ENCODE results near the gene SLC43A2. TPM values are rescaled to one million over a fixed set of nuclear protein-coding genes. Genes with fewer than 3 reads are reported as not detected.
"Not testable (repeated sequence)": the region's sequence is repeated elsewhere in the genome, so short reads cannot be mapped to it uniquely, and the experiment has no call there.

SLC43A2 gene
- total RNA-seq, 6 donors from 2014 or later, result 16.9 to 79.0 (median 49.2) TPM

DNA sequence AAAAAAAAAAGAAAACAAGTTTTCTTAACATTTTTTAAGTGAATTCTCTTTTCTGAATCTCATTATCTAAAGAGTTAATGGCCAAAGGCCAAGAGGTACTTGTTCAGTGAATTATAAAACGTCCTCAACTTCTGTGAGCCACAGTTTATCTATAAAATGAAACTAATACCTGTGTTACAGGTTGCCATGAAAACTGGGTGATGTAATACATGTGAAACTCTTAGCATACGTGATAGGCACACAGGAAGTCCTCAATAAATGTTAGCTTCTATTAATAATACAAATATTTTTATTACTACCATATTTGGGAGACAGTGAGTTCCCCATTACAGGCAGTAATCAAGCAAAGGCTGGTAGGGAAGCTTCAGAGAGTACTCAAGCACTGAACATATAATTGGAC lies 98.8 kb downstream of the SLC43A2 start:
- H3K27me3 ChIP-seq, result no peaks in the 10 kb centered on the region
- DNase-seq (no peak), ATAC-seq (ENCODE audit: low FRiP score in 2 of 2) (no peak)
- H3K36me3 ChIP-seq, result peaks cover 16 to 97% (median 69%) of the 10 kb centered on the region in 4 donors
- no peak overlapping the region for H3K27ac ChIP-seq
- TF ChIP-seq POLR2A (IDR thresholded peaks at IDR 0.05), result no peak
- no peak for TF ChIP-seq EP300 (IDR thresholded peaks at IDR 0.05)
- TF ChIP-seq, protein P1, sequence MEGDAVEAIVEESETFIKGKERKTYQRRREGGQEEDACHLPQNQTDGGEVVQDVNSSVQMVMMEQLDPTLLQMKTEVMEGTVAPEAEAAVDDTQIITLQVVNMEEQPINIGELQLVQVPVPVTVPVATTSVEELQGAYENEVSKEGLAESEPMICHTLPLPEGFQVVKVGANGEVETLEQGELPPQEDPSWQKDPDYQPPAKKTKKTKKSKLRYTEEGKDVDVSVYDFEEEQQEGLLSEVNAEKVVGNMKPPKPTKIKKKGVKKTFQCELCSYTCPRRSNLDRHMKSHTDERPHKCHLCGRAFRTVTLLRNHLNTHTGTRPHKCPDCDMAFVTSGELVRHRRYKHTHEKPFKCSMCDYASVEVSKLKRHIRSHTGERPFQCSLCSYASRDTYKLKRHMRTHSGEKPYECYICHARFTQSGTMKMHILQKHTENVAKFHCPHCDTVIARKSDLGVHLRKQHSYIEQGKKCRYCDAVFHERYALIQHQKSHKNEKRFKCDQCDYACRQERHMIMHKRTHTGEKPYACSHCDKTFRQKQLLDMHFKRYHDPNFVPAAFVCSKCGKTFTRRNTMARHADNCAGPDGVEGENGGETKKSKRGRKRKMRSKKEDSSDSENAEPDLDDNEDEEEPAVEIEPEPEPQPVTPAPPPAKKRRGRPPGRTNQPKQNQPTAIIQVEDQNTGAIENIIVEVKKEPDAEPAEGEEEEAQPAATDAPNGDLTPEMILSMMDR (IDR thresholded peaks at IDR 0.05), result no peak
- TF ChIP-seq POLR2AphosphoS5 (IDR thresholded peaks at IDR 0.05), result no peak
- WGBS, 2 donors, result 38 to 44% methylated on average over 2 of the region's 2 CpGs
- H3K9me3 ChIP-seq, result no peaks in the 10 kb centered on the region
- H3K4me3 ChIP-seq, result no peak overlapping the region
- H3K4me1 ChIP-seq, result peaks cover 0 to 6% (median 0%) of the 10 kb centered on the region in 4 donors

DNA sequence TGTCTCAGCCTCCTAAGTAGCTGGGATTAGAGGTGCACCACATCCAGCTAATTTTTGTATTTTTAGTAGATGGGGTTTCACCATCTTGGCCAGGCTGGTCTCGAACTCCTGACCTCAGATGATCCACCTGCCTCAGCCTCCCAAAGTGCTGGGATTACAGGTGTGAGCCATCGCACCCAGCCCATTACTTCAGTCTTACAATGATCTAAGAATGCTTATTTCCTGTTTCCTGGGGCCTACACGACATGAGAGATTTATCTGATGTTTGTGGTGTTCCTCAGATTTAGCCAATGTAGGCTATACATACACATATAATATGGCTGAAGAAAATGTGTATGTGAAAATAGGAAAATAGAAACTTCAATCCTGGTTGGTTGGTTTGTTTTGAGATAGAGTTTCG lies 101.8 kb downstream of the SLC43A2 start:
- not testable (repeated sequence) for H3K27ac ChIP-seq; H3K27me3 ChIP-seq; H3K4me3 ChIP-seq; DNase-seq; H3K4me1 ChIP-seq; ATAC-seq (ENCODE audit: low FRiP score in 2 of 2); H3K9me3 ChIP-seq
- peaks cover 7 to 89% (median 56%) of the 10 kb centered on the region in 4 donors for H3K36me3 ChIP-seq
- WGBS, 2 donors, result 66 to 85% methylated on average over 4 of the region's 4 CpGs

DNA sequence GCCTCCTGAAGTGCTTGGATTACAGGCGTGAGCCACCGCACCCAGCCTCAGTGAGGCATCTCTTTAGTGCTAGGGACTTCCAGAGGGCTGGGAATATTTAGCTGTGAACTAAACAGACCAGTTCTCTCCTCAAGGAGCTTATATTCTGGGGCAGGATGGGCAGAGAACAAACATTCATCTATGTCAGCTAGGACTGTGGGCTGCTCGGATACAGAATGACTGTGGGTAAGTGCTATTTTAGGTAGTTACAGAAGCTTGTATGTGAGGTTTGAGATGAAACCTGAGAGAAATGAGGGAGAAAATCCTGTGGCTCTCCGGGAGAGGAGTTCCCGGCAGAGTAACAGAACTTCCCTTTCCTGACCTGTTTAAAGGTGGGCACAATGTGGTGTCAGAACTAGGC lies 106.0 kb downstream of the SLC43A2 start:
- ATAC-seq (ENCODE audit: low FRiP score in 2 of 2) (no peak), DNase-seq (no peak)
- 96 to 97% methylated on average over 5 of the region's 5 CpGs for WGBS, 2 donors
- Histone ChIP-seq H3K4me1 (peaks cover 1 to 3% (median 2%) of the 10 kb centered on the region in 4 donors), H3K36me3 (peaks cover 3 to 77% (median 39%) of the 10 kb centered on the region in 4 donors), H3K4me3 (no peak overlapping the region), H3K27ac (no peak overlapping the region), H3K9me3 (no peaks in the 10 kb centered on the region), H3K27me3 (no peaks in the 10 kb centered on the region)
- TF ChIP-seq POLR2A (IDR thresholded peaks at IDR 0.05) (no peak), POLR2AphosphoS5 (IDR thresholded peaks at IDR 0.05) (no peak), EP300 (IDR thresholded peaks at IDR 0.05) (no peak)
- TF ChIP-seq, protein P1 (IDR thresholded peaks at IDR 0.05), result no peak

DNA sequence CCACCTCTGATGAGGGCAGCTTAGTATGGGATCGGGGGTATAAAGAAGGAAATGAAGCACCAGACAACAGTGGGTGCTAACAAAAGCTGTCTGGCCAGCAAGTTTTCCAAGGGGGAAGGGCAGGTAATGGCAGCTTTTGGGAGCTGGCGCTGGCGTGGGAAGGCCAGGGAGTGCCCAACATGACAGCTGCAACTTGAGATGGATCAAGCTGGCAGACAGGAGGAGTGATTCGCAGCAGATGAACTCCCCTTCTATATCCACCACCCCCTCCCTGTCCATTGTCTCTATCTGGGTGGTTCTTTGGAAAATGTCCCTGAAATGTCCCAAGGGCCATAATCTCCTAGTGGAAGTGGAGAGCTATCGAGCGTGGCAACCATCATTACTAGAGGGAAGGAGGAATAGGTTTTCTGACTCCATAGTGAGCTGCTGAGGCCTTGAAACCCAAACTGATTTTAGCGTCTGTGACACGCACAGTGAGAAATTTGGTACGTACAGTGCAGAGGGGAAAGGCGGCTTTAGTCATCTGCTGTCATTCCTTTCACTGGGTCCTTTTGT lies 107.5 kb downstream of the SLC43A2 start:
- TF ChIP-seq POLR2AphosphoS5 (IDR thresholded peaks at IDR 0.05) (no peak), EP300 (IDR thresholded peaks at IDR 0.05) (no peak), POLR2A (IDR thresholded peaks at IDR 0.05) (no peak)
- TF ChIP-seq, protein P1 (IDR thresholded peaks at IDR 0.05), result no peak
- no peaks in the 10 kb centered on the region for H3K9me3 ChIP-seq
- H3K4me3 ChIP-seq, result no peak overlapping the region
- H3K27ac ChIP-seq, result peak overlapping the region in 1 of 4 donors; percentile 2
- ATAC-seq (ENCODE audit: low FRiP score in 2 of 2) (no peak), DNase-seq (no peak)
- H3K36me3 ChIP-seq, result peaks cover 3 to 63% (median 31%) of the 10 kb centered on the region in 4 donors
- peaks cover 7 to 9% (median 7%) of the 10 kb centered on the region in 4 donors for H3K4me1 ChIP-seq
- H3K27me3 ChIP-seq, result no peaks in the 10 kb centered on the region
- 94% methylated on average over 9 to 10 of the region's 10 CpGs for WGBS, 2 donors

DNA sequence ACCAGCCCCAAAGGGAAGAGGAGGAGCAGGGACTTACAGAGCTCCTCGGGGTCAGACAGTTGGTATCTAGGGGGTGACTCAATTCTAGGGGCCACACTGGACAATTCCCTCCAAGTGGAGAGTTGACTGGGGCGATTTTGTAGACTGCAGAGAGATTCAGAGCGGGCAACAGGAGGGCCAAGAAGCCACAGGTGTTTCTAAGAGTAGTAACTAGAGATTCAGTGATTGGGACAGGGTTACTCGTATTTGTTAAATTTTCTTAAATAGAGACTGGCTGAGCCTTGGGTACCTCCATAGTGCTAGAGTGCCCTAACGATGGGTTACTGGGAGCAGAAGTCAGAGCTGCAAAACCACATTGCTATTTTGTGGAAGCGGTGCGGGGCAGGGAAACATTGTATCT lies 109.0 kb downstream of the SLC43A2 start:
- 89 to 94% methylated on average over 7 of the region's 7 CpGs for WGBS, 2 donors
- Histone ChIP-seq H3K9me3 (no peaks in the 10 kb centered on the region), H3K4me1 (peaks cover 16 to 18% (median 17%) of the 10 kb centered on the region in 4 donors), H3K36me3 (peaks cover 3 to 49% (median 22%) of the 10 kb centered on the region in 4 donors), H3K4me3 (no peak overlapping the region), H3K27me3 (no peaks in the 10 kb centered on the region), H3K27ac (no peak overlapping the region)
- DNase-seq (no peak), ATAC-seq (ENCODE audit: low FRiP score in 2 of 2) (no peak)
- TF ChIP-seq, protein P1 (IDR thresholded peaks at IDR 0.05), result no peak
- TF ChIP-seq POLR2A (IDR thresholded peaks at IDR 0.05) (no peak), POLR2AphosphoS5 (IDR thresholded peaks at IDR 0.05) (no peak), EP300 (IDR thresholded peaks at IDR 0.05) (no peak)

Small RNA genes lying within 50 kb of the gene (small RNA-seq; reads per million reads assigned to genes)
- 0 reads per million in 4 donors for gene RN7SL105P

Other genes starting within 250 kb of the SLC43A2 start
- 100 to 1,000 TPM; 318 to 698 (median 384) TPM for gene YWHAE, start 228.6 kb downstream of the SLC43A2 start, total RNA-seq
- 100 to 1,000 TPM in 1 of 6 donors, 10 to 100 TPM in 5; 37.7 to 121 (median 65.8) TPM for gene CRK, start 172.6 kb downstream of the SLC43A2 start, total RNA-seq
- 100 to 1,000 TPM; 186 to 358 (median 266) TPM for gene MYO1C, start 136.1 kb downstream of the SLC43A2 start, total RNA-seq
- 100 to 1,000 TPM in 2 of 6 donors, 10 to 100 TPM in 4; 60.9 to 155 (median 84.6) TPM for gene INPP5K, start 112.2 kb downstream of the SLC43A2 start, total RNA-seq
- 10 to 100 TPM; 35.0 to 90.2 (median 53.4) TPM for gene PITPNA, start 66.0 kb downstream of the SLC43A2 start, total RNA-seq
- gene SCARF1, start 16.9 kb upstream of the SLC43A2 start, total RNA-seq, result 10 to 100 TPM; 22.0 to 93.2 (median 55.5) TPM
- 100 to 1,000 TPM in 2 of 6 donors, 10 to 100 TPM in 4; 43.7 to 192 (median 85.4) TPM for gene RILP, start 21.0 kb upstream of the SLC43A2 start, total RNA-seq
- 100 to 1,000 TPM; 173 to 283 (median 220) TPM for gene PRPF8, start 56.0 kb upstream of the SLC43A2 start, total RNA-seq
- gene TLCD2, start 81.5 kb upstream of the SLC43A2 start, total RNA-seq, result 10 to 100 TPM; 11.3 to 24.7 (median 14.9) TPM
- gene WDR81, start 95.9 kb upstream of the SLC43A2 start, total RNA-seq, result 100 to 1,000 TPM in 2 of 6 donors, 10 to 100 TPM in 4; 47.4 to 162 (median 60.8) TPM
- gene SERPINF2, start 114.0 kb upstream of the SLC43A2 start, total RNA-seq, result 10 to 100 TPM in 5 of 6 donors, 1 to 10 TPM in 1; 4.6 to 48.2 (median 24.6) TPM
- 100 to 1,000 TPM in 4 of 6 donors, 10 to 100 TPM in 2; 69.8 to 235 (median 114) TPM for gene SERPINF1, start 133.2 kb upstream of the SLC43A2 start, total RNA-seq
- gene SMYD4, start 201.1 kb upstream of the SLC43A2 start, total RNA-seq, result 10 to 100 TPM in 5 of 6 donors, 1 to 10 TPM in 1; 9.1 to 28.3 (median 17.3) TPM
- 10 to 100 TPM; 14.1 to 82.3 (median 24.8) TPM for gene RPA1, start 201.2 kb upstream of the SLC43A2 start, total RNA-seq

Measured in upper lobe of left lung (tissue), 6 donors.